ENCODE results near the gene ADK.
"Not testable (repeated sequence)": the region's sequence is repeated elsewhere in the genome, so short reads cannot be mapped to it uniquely, and the experiment has no call there.

ADK gene

GRCh38 chr10:74548676-74549075 is 397.7 kb downstream of the ADK start:
- DNase-seq (ENCODE audit: low read depth): no peak

- DNase-seq (ENCODE audit: low read depth): no peak
These were observed 405.2 kb downstream of the ADK start for GRCh38 chr10:74556072-74556705.

GRCh38 chr10:74557098-74557497 is 406.1 kb downstream of the ADK start:
- DNase-seq (ENCODE audit: low read depth): no peak

GRCh38 chr10:74558403-74558802 is 407.4 kb downstream of the ADK start:
- no peak for DNase-seq (ENCODE audit: low read depth)

GRCh38 chr10:74558897-74559296 is 407.9 kb downstream of the ADK start:
- no peak for DNase-seq (ENCODE audit: low read depth)

GRCh38 chr10:74568896-74569295 is 417.9 kb downstream of the ADK start:
- not testable (repeated sequence) for DNase-seq (ENCODE audit: low read depth)

- DNase-seq (ENCODE audit: low read depth): not testable (repeated sequence)
These were observed 422.5 kb downstream of the ADK start for GRCh38 chr10:74573497-74573896.

- DNase-seq (ENCODE audit: low read depth): no peak
These were observed 424.2 kb downstream of the ADK start for GRCh38 chr10:74575191-74575720.

GRCh38 chr10:74575912-74576311 is 424.9 kb downstream of the ADK start:
- no peak for DNase-seq (ENCODE audit: low read depth)

- no peak for DNase-seq (ENCODE audit: low read depth)
These were observed 425.6 kb downstream of the ADK start for GRCh38 chr10:74576586-74576985.

GRCh38 chr10:74580438-74580837 is 429.4 kb downstream of the ADK start:
- DNase-seq (ENCODE audit: low read depth): not testable (repeated sequence)

GRCh38 chr10:74582566-74582965 is 431.5 kb downstream of the ADK start:
- no peak for DNase-seq (ENCODE audit: low read depth)

- DNase-seq (ENCODE audit: low read depth): no peak
These were observed 434.4 kb downstream of the ADK start for GRCh38 chr10:74585231-74586087.

GRCh38 chr10:74586088-74586585 is 435.1 kb downstream of the ADK start:
- DNase-seq (ENCODE audit: low read depth): no peak

GRCh38 chr10:74587109-74587854 is 436.3 kb downstream of the ADK start:
- no peak for DNase-seq (ENCODE audit: low read depth)

- DNase-seq (ENCODE audit: low read depth): peak; percentile 99
These were observed 438.2 kb downstream of the ADK start for GRCh38 chr10:74589226-74589673.

GRCh38 chr10:74589851-74590250 is 438.8 kb downstream of the ADK start:
- DNase-seq (ENCODE audit: low read depth): no peak

- peak; percentile 78 for DNase-seq (ENCODE audit: low read depth)
These were observed 442.4 kb downstream of the ADK start for GRCh38 chr10:74593470-74593869.

GRCh38 chr10:74596713-74597112 is 445.7 kb downstream of the ADK start:
- DNase-seq (ENCODE audit: low read depth): no peak

GRCh38 chr10:74598891-74599566 is 448.0 kb downstream of the ADK start:
- no peak for DNase-seq (ENCODE audit: low read depth)

- DNase-seq (ENCODE audit: low read depth): no peak
These were observed 448.7 kb downstream of the ADK start for GRCh38 chr10:74599672-74600071.

- no peak for DNase-seq (ENCODE audit: low read depth)
These were observed 449.1 kb downstream of the ADK start for GRCh38 chr10:74600170-74600569.

Data from fibroblast of the conjunctiva (primary cell).